HG03565 (cell line): ENCODE measurements around the gene GLRA1.

Experiments
- ATAC-seq: cut with Tn5 transposase; IDR thresholded peaks from one replicate; pipeline ENCODE4 v1.9.1; 2021; ENCODE audit warnings: mild to moderate bottlenecking, moderate library complexity; ENCODE audit not compliant: unreplicated experiment

Gene GLRA1

DNA sequence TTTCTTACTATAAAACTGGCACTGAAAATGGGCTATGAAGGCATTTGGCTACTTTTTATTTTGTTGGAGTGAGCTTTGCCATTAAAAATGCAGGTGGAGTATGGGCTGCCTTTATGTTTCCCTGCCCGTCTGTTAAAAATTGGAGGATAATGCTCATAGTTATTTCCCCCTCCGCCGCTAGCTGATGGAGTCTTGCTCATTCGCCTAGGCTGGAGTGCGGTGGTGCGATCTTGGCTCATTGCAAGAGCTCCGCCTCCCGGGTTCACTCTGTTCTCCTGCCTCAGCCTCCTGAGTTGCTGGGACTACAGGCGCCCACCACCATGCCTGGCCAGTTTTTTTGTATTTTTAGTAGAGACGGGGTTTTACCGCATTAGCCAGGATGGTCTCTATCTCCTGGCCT is 144.3 kb downstream of the GLRA1 start:
- no peak for ATAC-seq

DNA sequence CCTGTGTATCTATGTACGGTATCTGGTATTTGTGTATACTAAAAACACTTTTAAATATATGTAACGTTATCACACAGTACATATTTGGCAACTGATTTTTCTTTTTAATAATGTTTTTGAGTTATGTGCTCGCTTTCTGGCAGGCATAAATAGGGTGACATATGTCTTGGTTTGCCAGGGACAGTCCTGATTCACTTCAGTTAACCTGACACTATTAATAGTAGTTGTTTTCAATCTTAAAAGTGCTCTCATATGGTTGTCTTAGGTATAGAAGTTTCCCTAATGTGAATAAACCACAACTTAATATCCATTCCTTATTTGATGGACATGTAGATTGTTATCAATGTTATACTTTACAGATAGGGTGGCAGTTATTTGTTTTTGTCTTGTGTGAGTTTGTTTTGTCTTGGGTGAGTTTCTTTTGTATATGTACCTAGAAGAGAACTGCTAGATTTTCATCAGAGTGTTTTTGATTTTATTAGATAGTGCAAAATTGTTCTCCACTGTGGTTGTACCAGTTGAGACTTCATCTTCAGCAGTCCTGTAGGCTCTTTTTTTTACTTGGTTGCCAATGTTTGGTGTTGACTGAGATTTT is 145.0 kb downstream of the GLRA1 start:
- no peak for ATAC-seq

DNA sequence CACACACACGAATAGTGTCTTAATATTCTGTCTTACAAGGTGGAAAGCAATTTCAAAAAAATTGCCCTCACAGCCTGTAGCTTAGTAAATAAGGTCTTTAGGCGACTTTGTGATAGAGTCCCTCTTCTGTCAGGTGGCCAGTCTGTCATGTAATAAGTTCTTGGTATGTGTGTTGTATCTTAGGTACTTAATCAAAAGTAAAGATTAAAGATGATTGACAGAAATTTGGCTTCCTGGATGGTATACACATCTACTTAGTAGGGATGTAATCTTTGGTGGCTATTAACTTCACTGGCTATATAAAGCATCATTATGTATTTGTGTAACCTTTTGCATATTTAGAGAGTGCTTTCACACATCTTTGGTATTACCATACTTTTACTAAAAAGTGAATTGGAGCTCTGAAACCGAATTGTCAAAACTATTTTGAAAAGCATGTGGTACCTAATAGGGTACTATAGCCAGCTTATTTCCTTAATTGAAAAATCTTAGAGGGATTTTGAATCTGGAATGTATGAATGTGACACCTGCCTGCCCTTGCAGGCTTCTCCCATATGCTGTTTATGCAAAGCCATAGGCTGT is 149.5 kb downstream of the GLRA1 start:
- ATAC-seq = no peak

GRCh38 chr5:151773951-151774350 is 150.7 kb downstream of the GLRA1 start:
- ATAC-seq = no peak

GRCh38 chr5:151772846-151773561 is 151.6 kb downstream of the GLRA1 start:
- no peak for ATAC-seq
